IPS DF 19.7 (cell line): ENCODE measurements around the gene DMD.
"Not testable (repeated sequence)": the region's sequence is repeated elsewhere in the genome, so short reads cannot be mapped to it uniquely, and the experiment has no call there.

Source experiments
- DNase-seq: peaks from one replicate; pipeline ENCODE4 v3.0.0-alpha.2; 2013; ENCODE audit warnings: low read depth, low spot score

The DMD gene

GRCh38 chrX:31603411-31604120 lies 1607.8 kb downstream of the DMD start:
- no peak for DNase-seq

GRCh38 chrX:31600823-31601222 lies 1610.5 kb downstream of the DMD start:
- DNase-seq: no peak

- DNase-seq: no peak
Observed at GRCh38 chrX:31593353-31593752, 1618.0 kb downstream of the DMD start.

GRCh38 chrX:31591355-31591754 lies 1620.0 kb downstream of the DMD start:
- DNase-seq: no peak

GRCh38 chrX:31590581-31591114 lies 1620.7 kb downstream of the DMD start:
- DNase-seq: no peak

- DNase-seq: no peak
Observed at GRCh38 chrX:31589503-31589902, 1621.8 kb downstream of the DMD start.

- no peak for DNase-seq
Observed at GRCh38 chrX:31588355-31588754, 1623.0 kb downstream of the DMD start.

- DNase-seq: not testable (repeated sequence)
Observed at GRCh38 chrX:31583892-31584291, 1627.5 kb downstream of the DMD start.

- DNase-seq: no peak
Observed at GRCh38 chrX:31580726-31581125, 1630.6 kb downstream of the DMD start.

GRCh38 chrX:31580227-31580626 lies 1631.1 kb downstream of the DMD start:
- DNase-seq: no peak

GRCh38 chrX:31572360-31572759 lies 1639.0 kb downstream of the DMD start:
- no peak for DNase-seq

- no peak for DNase-seq
Observed at GRCh38 chrX:31570658-31571057, 1640.7 kb downstream of the DMD start.

GRCh38 chrX:31563792-31564191 lies 1647.6 kb downstream of the DMD start:
- DNase-seq: no peak

GRCh38 chrX:31555506-31555905 lies 1655.8 kb downstream of the DMD start:
- DNase-seq: no peak

- DNase-seq: no peak
Observed at GRCh38 chrX:31551913-31552312, 1659.4 kb downstream of the DMD start.

- DNase-seq: no peak
Observed at GRCh38 chrX:31550158-31550557, 1661.2 kb downstream of the DMD start.

GRCh38 chrX:31547816-31548215 lies 1663.5 kb downstream of the DMD start:
- DNase-seq: no peak

- DNase-seq: no peak
Observed at GRCh38 chrX:31547416-31547815, 1663.9 kb downstream of the DMD start.

GRCh38 chrX:31546126-31546525 lies 1665.2 kb downstream of the DMD start:
- no peak for DNase-seq

GRCh38 chrX:31545726-31546125 lies 1665.6 kb downstream of the DMD start:
- no peak for DNase-seq

- no peak for DNase-seq
Observed at GRCh38 chrX:31545191-31545590, 1666.2 kb downstream of the DMD start.

GRCh38 chrX:31543634-31544033 lies 1667.7 kb downstream of the DMD start:
- DNase-seq: no peak

GRCh38 chrX:31542566-31542965 lies 1668.8 kb downstream of the DMD start:
- DNase-seq: no peak

GRCh38 chrX:31540313-31540712 lies 1671.0 kb downstream of the DMD start:
- no peak for DNase-seq
